HCT116 (cell line): ENCODE measurements around the gene SUSD2. TPM values are rescaled to one million over a fixed set of nuclear protein-coding genes. Genes with fewer than 3 reads are reported as not detected.

Source experiments
- ATAC-seq: fragments of 200-7000 bp; cut with Tn5 transposase; 2 replicates; pipeline ENCODE4 v1.9.1; 2020; ENCODE audit warnings: mild to moderate bottlenecking, moderate library complexity
- BruUV-seq: library from RNA; stranded (reverse); fragments of 400-500 nt; replicated peaks from 2 replicates; lab custom pipeline; 2021; lab: Mats Ljungman, UMichigan
- CTCF ChIA-PET: fragments of 300-600 bp; sonication (Branson Sonifier 250); formaldehyde crosslinking; loops from one replicate; lab custom pipeline; 2021; ENCODE audit warnings: antibody characterized with exemption; lab: Charles Lee
- POLR2A ChIA-PET: fragments of 300-600, 350-600 bp; sonication (Branson Sonifier 250); formaldehyde crosslinking; loops from one replicate; lab custom pipeline; 2021; ENCODE audit warnings: antibody characterized with exemption; lab: Charles Lee
- RAD21 ChIA-PET, 2 experiments: fragments of 300-600 bp; sonication (Branson Sonifier 250); formaldehyde crosslinking; loops; one replicate each; lab custom pipeline; 2023; ENCODE audit warnings: low total read pairs in 2 of 2; ENCODE audit not compliant: uncharacterized antibody in 2 of 2, unreplicated experiment in 2 of 2, low non-redundant PET in 1 of 2; lab: Charles Lee
- DNase-seq: peaks from one replicate; pipeline ENCODE4 v3.0.0-alpha.2; 2010; ENCODE audit warnings: low read depth, low spot score
- H2AFZ ChIP-seq: fragments of 200-600 bp; shearing (Covaris generic), sonication (generic); 2 replicates; pipeline ENCODE4 v1.6.1; 2017; ENCODE audit warnings: low read depth, mixed run types, mixed read lengths, antibody characterized with exemption, low read length; ENCODE audit not compliant: poor library complexity, severe bottlenecking
- H3K27ac ChIP-seq: 2 replicates; pipeline ENCODE4 v1.5.1; 2012; ENCODE audit warnings: low read depth, low read length
- H3K27me3 ChIP-seq: fragments of 200-600 bp; sonication (generic); 2 replicates; pipeline ENCODE4 v1.6.1; 2016; ENCODE audit warnings: mixed run types, low read length, mixed read lengths; ENCODE audit not compliant: insufficient read depth
- H3K36me3 ChIP-seq, 2 experiments: fragments of 200-500 bp in 1 of 2; fragments of 200-600 bp in 1 of 2; sonication (Bioruptor generic) in 1 of 2; sonication (generic) in 1 of 2; 2 replicates each; pipeline versions ENCODE4 v1.5.1 to v1.6.1; 2014 to 2016; ENCODE audit warnings: low read length in 2 of 2, inconsistent platforms in 1 of 2, mixed read lengths in 1 of 2, mixed run types in 1 of 2; ENCODE audit not compliant: insufficient read depth in 2 of 2, control insufficient read depth in 1 of 2
- H3K4me1 ChIP-seq, 2 experiments: fragments of 200-600 bp in 1 of 2; sonication (generic) in 1 of 2; 2 replicates each; pipeline versions ENCODE4 v1.5.1 to v1.6.1; 2012 to 2017; ENCODE audit warnings: low read length in 2 of 2, inconsistent platforms in 1 of 2, mild to moderate bottlenecking in 1 of 2, mixed read lengths in 1 of 2, mixed run types in 1 of 2, moderate library complexity in 1 of 2; ENCODE audit not compliant: insufficient read depth in 2 of 2, control insufficient read depth in 1 of 2
- H3K4me2 ChIP-seq: fragments of 200-600 bp; sonication (generic); 2 replicates; pipeline ENCODE4 v1.6.1; 2017; ENCODE audit warnings: mixed run types, low read length, mixed read lengths
- H3K4me3 ChIP-seq, 2 experiments: fragments of 200-600 bp in 1 of 2; sonication (generic) in 1 of 2; replicated peaks in 1 of 2; 2 replicates each; pipeline ENCODE4 v1.5.1; 2011 to 2016; ENCODE audit warnings: low read length in 2 of 2, control low read depth in 1 of 2, low read depth in 1 of 2, mild to moderate bottlenecking in 1 of 2, mixed read lengths in 1 of 2, mixed run types in 1 of 2
- H3K79me2 ChIP-seq: fragments of 200-600 bp; sonication (generic); 2 replicates; pipeline ENCODE4 v1.6.1; 2017; ENCODE audit warnings: mild to moderate bottlenecking, mixed run types, low read length, moderate library complexity, mixed read lengths; ENCODE audit not compliant: insufficient read depth
- H3K9ac ChIP-seq: fragments of 200-600 bp; sonication (generic); 2 replicates; pipeline ENCODE4 v1.6.1; 2016; ENCODE audit warnings: low read length, mixed read lengths
- H3K9me2 ChIP-seq: fragments of 200-600 bp; sonication (generic), shearing (Covaris generic); 2 replicates; pipeline ENCODE4 v1.6.1; 2017; ENCODE audit warnings: mixed run types, mild to moderate bottlenecking, moderate library complexity; ENCODE audit not compliant: insufficient read depth
- H3K9me3 ChIP-seq, 2 experiments: fragments of 200-500 bp in 1 of 2; fragments of 200-600 bp in 1 of 2; sonication (Bioruptor generic) in 1 of 2; sonication (generic) in 1 of 2; 2 replicates each; pipeline ENCODE4 v1.6.1; 2014 to 2017; ENCODE audit warnings: low read length in 2 of 2, mixed read lengths in 2 of 2, inconsistent platforms in 1 of 2, low read depth in 1 of 2, mild to moderate bottlenecking in 1 of 2, mixed run types in 1 of 2, moderate library complexity in 1 of 2; ENCODE audit not compliant: control insufficient read depth in 1 of 2, insufficient read depth in 1 of 2
- H4K20me1 ChIP-seq: fragments of 200-600 bp; sonication (generic), shearing (Covaris generic); 2 replicates; pipeline ENCODE4 v1.6.1; 2017; ENCODE audit warnings: mixed run types, mild to moderate bottlenecking, moderate library complexity; ENCODE audit not compliant: insufficient read depth
- ATF3 ChIP-seq: IDR thresholded peaks from 2 replicates; pipeline ENCODE4 v1.6.1; 2012
- CBX3 ChIP-seq: IDR thresholded peaks from 2 replicates; pipeline ENCODE4 v1.6.1; 2012; ENCODE audit warnings: low read depth
- ELF1 ChIP-seq: IDR thresholded peaks from 2 replicates; pipeline ENCODE4 v1.6.1; 2012; ENCODE audit warnings: low read depth, borderline replicate concordance
- EZH2 ChIP-seq: fragments of 200-600 bp; sonication (generic); IDR thresholded peaks from 2 replicates; pipeline ENCODE4 v1.6.1; 2017; ENCODE audit warnings: antibody characterized with exemption, mixed run types
- EZH2phosphoT487 ChIP-seq: fragments of 200-600 bp; IDR thresholded peaks from 2 replicates; pipeline ENCODE4 v1.6.1; 2018; ENCODE audit warnings: antibody characterized with exemption, borderline replicate concordance
- JUND ChIP-seq: IDR thresholded peaks from 2 replicates; pipeline ENCODE4 v1.6.1; 2012
- POLR2A ChIP-seq: IDR thresholded peaks from 2 replicates; pipeline ENCODE4 v1.7.0; 2011; ENCODE audit warnings: borderline replicate concordance; ENCODE audit not compliant: insufficient read depth, insufficient read length; ENCODE audit errors: extremely low read depth
- RAD21 ChIP-seq: IDR thresholded peaks from 2 replicates; pipeline ENCODE4 v1.6.1; 2012; ENCODE audit warnings: low read depth, mild to moderate bottlenecking
- TCF7L2 ChIP-seq: IDR thresholded peaks from 2 replicates; pipeline ENCODE4 v1.7.0; 2011; ENCODE audit warnings: borderline replicate concordance, inconsistent platforms; ENCODE audit not compliant: insufficient read depth, insufficient read length; ENCODE audit errors: extremely low read depth
- YY1 ChIP-seq: IDR thresholded peaks from 2 replicates; pipeline ENCODE4 v1.6.1; 2011; ENCODE audit warnings: low read length, low read depth, moderate library complexity, mild to moderate bottlenecking; ENCODE audit not compliant: insufficient replicate concordance; ENCODE audit errors: extremely low read depth
- ZNF274 ChIP-seq: fragments of 200-500 bp; sonication (Bioruptor generic); IDR thresholded peaks from 2 replicates; pipeline ENCODE4 v1.6.1; 2014; ENCODE audit warnings: mild to moderate bottlenecking, low read depth, low read length, inconsistent platforms
- intact Hi-C: fragments of 100-400 bp; cut with micrococcal nuclease; formaldehyde crosslinking; loops from 2 replicates; pipeline ENCODE4 v1.10.0; 2022
- total RNA-seq: library from RNA; stranded (reverse); gene quantifications from one replicate; pipeline ENCODE4 v1.2.1, GENCODE V29; 2021; ENCODE audit not compliant: unreplicated experiment
- TF ChIP-seq, protein P1 (sequence below): IDR thresholded peaks from 2 replicates; pipeline ENCODE4 v1.6.1; 2012
- TF ChIP-seq, protein P2 (sequence below): IDR thresholded peaks from 2 replicates; pipeline ENCODE4 v1.6.1; 2011; ENCODE audit warnings: mild to moderate bottlenecking, low read length, moderate library complexity; ENCODE audit not compliant: insufficient replicate concordance; ENCODE audit errors: extremely low read depth

Gene SUSD2
- total RNA-seq, 1 experiment from 2014 or later = 6.6 TPM

DNA sequence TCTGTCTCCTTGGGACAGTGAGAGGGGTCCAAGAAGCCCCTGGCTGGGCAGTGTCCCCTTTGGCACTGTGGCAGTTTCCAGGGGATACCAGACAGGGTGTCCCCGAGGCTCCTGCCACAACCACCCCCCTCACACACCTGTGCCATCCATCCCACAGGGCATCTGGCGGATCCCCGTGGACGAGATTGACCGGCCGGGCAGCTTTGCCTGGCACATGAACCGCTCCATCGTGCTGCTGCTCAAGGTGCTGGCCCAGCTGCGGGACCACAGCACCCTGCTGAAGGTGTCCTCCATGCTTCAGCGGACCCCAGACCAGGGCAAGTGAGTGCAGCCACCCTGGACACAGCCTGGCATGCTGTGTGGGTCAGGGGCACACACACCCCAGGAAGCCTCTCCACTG is 17.0 kb upstream of the SUSD2 start:
- intact Hi-C loops = no loop called here
- H2AFZ ChIP-seq = no peak overlapping the region
- H3K27ac ChIP-seq = no peak overlapping the region
- no peak overlapping the region for H3K4me2 ChIP-seq
- H3K9me3 ChIP-seq = no peaks in the 10 kb centered on the region
- ChIA-PET POLR2A (no interaction called here), CTCF (no interaction called here), RAD21 (no interaction called here)
- peaks cover 0 to 6% of the 10 kb centered on the region in 2 experiments; a peak in 2 of 4 replicates for H3K36me3 ChIP-seq
- H3K4me3 ChIP-seq = no peak overlapping the region
- ATAC-seq = no peak
- H3K27me3 ChIP-seq = no peaks in the 10 kb centered on the region
- no peak for DNase-seq
- peaks cover 0 to 4% of the 10 kb centered on the region in 2 experiments; a peak in 1 of 4 replicates for H3K4me1 ChIP-seq
- no peak for TF ChIP-seq JUND
- TF ChIP-seq TCF7L2 = no peak
- no peak for TF ChIP-seq CBX3
- TF ChIP-seq YY1 = no peak
- TF ChIP-seq, protein P1, sequence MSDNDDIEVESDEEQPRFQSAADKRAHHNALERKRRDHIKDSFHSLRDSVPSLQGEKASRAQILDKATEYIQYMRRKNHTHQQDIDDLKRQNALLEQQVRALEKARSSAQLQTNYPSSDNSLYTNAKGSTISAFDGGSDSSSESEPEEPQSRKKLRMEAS = no peak
- no peak for TF ChIP-seq POLR2A
- no peak for TF ChIP-seq ELF1
- TF ChIP-seq EZH2phosphoT487 = no peak
- no peak for TF ChIP-seq EZH2
- TF ChIP-seq RAD21 = no peak
- TF ChIP-seq, protein P2, sequence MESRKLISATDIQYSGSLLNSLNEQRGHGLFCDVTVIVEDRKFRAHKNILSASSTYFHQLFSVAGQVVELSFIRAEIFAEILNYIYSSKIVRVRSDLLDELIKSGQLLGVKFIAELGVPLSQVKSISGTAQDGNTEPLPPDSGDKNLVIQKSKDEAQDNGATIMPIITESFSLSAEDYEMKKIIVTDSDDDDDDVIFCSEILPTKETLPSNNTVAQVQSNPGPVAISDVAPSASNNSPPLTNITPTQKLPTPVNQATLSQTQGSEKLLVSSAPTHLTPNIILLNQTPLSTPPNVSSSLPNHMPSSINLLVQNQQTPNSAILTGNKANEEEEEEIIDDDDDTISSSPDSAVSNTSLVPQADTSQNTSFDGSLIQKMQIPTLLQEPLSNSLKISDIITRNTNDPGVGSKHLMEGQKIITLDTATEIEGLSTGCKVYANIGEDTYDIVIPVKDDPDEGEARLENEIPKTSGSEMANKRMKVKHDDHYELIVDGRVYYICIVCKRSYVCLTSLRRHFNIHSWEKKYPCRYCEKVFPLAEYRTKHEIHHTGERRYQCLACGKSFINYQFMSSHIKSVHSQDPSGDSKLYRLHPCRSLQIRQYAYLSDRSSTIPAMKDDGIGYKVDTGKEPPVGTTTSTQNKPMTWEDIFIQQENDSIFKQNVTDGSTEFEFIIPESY = no peak
- no peak for TF ChIP-seq ZNF274
- no peak for TF ChIP-seq ATF3
- H3K9me2 ChIP-seq = no peaks in the 10 kb centered on the region
- no peaks in the 10 kb centered on the region for H4K20me1 ChIP-seq
- no peak overlapping the region for H3K9ac ChIP-seq
- BruUV-seq = no TSS peak
- no peaks in the 10 kb centered on the region for H3K79me2 ChIP-seq
